ENCODE measurements around the gene PACS1. TPM values are rescaled to one million over a fixed set of nuclear protein-coding genes. Genes with fewer than 3 reads are reported as not detected.

PACS1 gene
- total RNA-seq, 3 donors from 2014 or later = 37.9 to 40.6 (median 38.6) TPM

DNA sequence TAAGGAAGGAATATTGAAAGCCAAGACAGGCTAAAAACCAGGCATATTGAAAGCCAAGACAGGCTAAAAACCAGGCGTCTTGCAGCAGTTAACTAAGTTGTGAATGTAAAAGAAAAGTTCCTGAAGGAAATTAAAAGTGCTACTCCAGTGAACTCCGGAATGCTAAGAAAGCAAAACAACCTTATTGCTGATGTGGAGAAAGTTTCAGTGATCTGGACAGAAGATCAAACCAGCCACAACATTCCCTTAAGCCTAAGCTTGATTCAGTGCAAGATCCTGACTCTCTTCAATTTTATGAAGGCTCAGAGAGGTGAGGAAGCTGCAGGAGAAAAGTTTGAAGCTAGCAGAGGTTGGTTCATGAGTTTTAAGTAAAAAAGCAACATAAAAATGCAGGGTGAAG is 51.4 kb downstream of the PACS1 start:
- Histone ChIP-seq H3K4me3 (no peak overlapping the region), H3K27ac (no peak overlapping the region), H3K4me1 (peaks cover 0 to 8% of the 10 kb centered on the region in 2 donors), H3K9me3 (no peaks in the 10 kb centered on the region), H3K36me3 (no peaks in the 10 kb centered on the region), H3K27me3 (no peaks in the 10 kb centered on the region)
- DNase-seq (ENCODE audit: low spot score in 2 of 2) = no peak
- intact Hi-C loops (cut with DNase I; ENCODE audit: low total_unique reads) = no loop called here
- TF ChIP-seq POLR2A (IDR thresholded peaks at IDR 0.05) = no peak
- TF ChIP-seq POLR2AphosphoS5 (IDR thresholded peaks at IDR 0.05) = no peak
- no peak for TF ChIP-seq CTCF (IDR thresholded peaks at IDR 0.05)

GRCh38 chr11:66123902-66124301 is 53.8 kb downstream of the PACS1 start:
- H3K9me3 ChIP-seq = no peaks in the 10 kb centered on the region
- TF ChIP-seq CTCF (IDR thresholded peaks at IDR 0.05) (no peak), POLR2AphosphoS5 (IDR thresholded peaks at IDR 0.05) (no peak), POLR2A (IDR thresholded peaks at IDR 0.05) (no peak)
- peaks cover 0 to 12% of the 10 kb centered on the region in 2 donors for H3K4me1 ChIP-seq
- intact Hi-C loops (cut with DNase I; ENCODE audit: low total_unique reads) = no loop called here
- peak overlapping the region; percentile 27 to 69 for H3K27ac ChIP-seq
- no peaks in the 10 kb centered on the region for H3K27me3 ChIP-seq
- H3K36me3 ChIP-seq = no peaks in the 10 kb centered on the region
- no peak for DNase-seq (ENCODE audit: low spot score in 2 of 2)
- H3K4me3 ChIP-seq = no peak overlapping the region

DNA sequence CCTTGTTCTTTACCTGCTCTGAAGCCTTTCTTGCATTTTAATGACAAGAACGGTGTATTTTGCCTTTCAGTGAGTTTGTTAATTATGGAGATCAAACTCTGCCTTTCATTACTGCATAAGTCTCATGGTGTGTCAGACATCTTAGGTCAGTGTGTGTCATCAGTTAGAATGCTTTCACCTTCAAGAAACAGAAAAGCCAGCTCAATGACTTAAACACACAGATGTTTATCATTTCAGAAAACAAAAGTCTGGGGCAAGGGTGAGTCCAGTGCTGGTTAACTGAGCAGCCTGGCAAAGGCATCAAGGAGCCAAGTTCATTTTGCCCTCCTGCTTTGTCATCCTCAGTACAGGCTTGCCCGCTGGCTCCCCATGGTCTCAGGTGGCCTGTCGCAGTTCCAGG is 54.5 kb downstream of the PACS1 start:
- H3K27me3 ChIP-seq = no peaks in the 10 kb centered on the region
- peak overlapping the region; percentile 27 to 69 for H3K27ac ChIP-seq
- H3K9me3 ChIP-seq = no peaks in the 10 kb centered on the region
- intact Hi-C loops (cut with DNase I; ENCODE audit: low total_unique reads) = no loop called here
- TF ChIP-seq POLR2A (IDR thresholded peaks at IDR 0.05) (no peak), POLR2AphosphoS5 (IDR thresholded peaks at IDR 0.05) (no peak)
- peaks cover 0 to 12% of the 10 kb centered on the region in 2 donors for H3K4me1 ChIP-seq
- peak in 1 of 2 donors; percentile 32 for DNase-seq (ENCODE audit: low spot score in 2 of 2)
- no peak overlapping the region for H3K4me3 ChIP-seq
- no peaks in the 10 kb centered on the region for H3K36me3 ChIP-seq

GRCh38 chr11:66126064-66126463 is 56.0 kb downstream of the PACS1 start:
- Histone ChIP-seq H3K4me1 (peaks cover 0 to 12% of the 10 kb centered on the region in 2 donors), H3K9me3 (no peaks in the 10 kb centered on the region), H3K27ac (peak overlapping the region; percentile 71 to 74), H3K27me3 (no peaks in the 10 kb centered on the region), H3K4me3 (no peak overlapping the region), H3K36me3 (no peaks in the 10 kb centered on the region)
- DNase-seq (ENCODE audit: low spot score in 2 of 2) = no peak
- no peak for TF ChIP-seq POLR2A (IDR thresholded peaks at IDR 0.05)
- no peak for TF ChIP-seq POLR2AphosphoS5 (IDR thresholded peaks at IDR 0.05)
- TF ChIP-seq CTCF (IDR thresholded peaks at IDR 0.05) = no peak
- intact Hi-C loops (cut with DNase I; ENCODE audit: low total_unique reads) = no loop called here

DNA sequence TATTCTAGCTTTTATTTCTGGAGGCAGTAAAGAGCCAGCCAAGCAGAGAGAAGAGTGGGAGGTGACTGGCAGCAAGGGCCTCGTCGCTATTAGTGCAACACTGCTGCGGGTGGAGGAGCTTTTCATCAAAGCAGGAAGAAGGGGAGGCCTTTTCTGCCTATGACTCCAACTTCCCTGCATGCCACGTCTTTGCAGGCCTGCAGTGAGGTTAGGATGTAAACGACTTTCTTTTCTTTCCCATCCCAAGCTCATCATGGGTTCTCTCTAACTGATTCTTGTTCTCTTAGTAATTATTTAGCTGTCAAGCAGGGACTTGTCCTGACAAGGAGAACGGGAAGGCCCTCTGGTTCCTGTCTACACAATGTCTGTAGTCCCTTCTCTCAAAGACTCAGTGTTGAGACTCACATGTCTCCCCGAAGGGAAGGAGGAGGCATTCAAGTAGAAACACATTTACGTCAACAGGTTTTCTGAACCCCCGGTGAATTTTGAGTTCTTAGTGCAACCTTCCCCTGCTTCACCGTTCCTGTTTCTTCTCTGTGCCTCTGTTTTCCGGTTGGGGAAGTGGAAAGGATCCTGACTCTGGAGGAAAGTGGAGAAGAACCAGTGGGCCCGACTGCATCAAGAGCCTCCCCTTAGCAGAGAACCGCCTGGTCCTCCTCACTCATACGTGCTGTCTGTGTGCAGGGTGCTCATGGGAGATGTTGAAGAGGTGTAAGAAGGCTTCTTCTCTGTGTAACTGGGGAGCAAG is 56.9 kb downstream of the PACS1 start:
- no peaks in the 10 kb centered on the region for H3K36me3 ChIP-seq
- H3K27me3 ChIP-seq = no peaks in the 10 kb centered on the region
- no peaks in the 10 kb centered on the region for H3K9me3 ChIP-seq
- peak in 1 of 2 donors; percentile 31 for DNase-seq (ENCODE audit: low spot score in 2 of 2)
- intact Hi-C loops (cut with DNase I; ENCODE audit: low total_unique reads) = no loop called here
- TF ChIP-seq CTCF (IDR thresholded peaks at IDR 0.05) (no peak), POLR2A (IDR thresholded peaks at IDR 0.05) (no peak), POLR2AphosphoS5 (IDR thresholded peaks at IDR 0.05) (no peak)
- H3K4me1 ChIP-seq = peaks cover 0 to 12% of the 10 kb centered on the region in 2 donors
- peak overlapping the region; percentile 71 to 74 for H3K27ac ChIP-seq
- H3K4me3 ChIP-seq = peak overlapping the region in 1 of 3 donors; percentile 18

Data from breast epithelium (tissue), 4 donors.